Activated T-cell treated with anti-CD3 and anti-CD28 coated beads, Interleukin-2, amount 50 U/mL, for 72 hours (primary cell): ENCODE results near the gene C3orf80. TPM values are rescaled to one million over a fixed set of nuclear protein-coding genes. Genes with fewer than 3 reads are reported as not detected.
"Not testable (repeated sequence)": the region's sequence is repeated elsewhere in the genome, so short reads cannot be mapped to it uniquely, and the experiment has no call there.

Experiments
- ATAC-seq, 2 donors: fragments of 150-1000 bp; cut with Tn5 transposase; replicated peaks in 1 of 2; 2 replicates each; pipeline ENCODE4 v1.10.0; 2021; ENCODE audit warnings: moderate library complexity in 2 of 2, mild to moderate bottlenecking in 1 of 2
- DNase-seq, 2 donors: peaks; one replicate each; pipeline ENCODE4 v3.0.0; 2021 to 2022; ENCODE audit warnings: mixed read lengths in 1 of 2
- H3K27ac Mint-ChIP-seq: one replicate; pipeline ENCODE4 v1.8.0; 2022; ENCODE audit warnings: mild to moderate bottlenecking, moderate library complexity, mixed read lengths
- H3K27me3 Mint-ChIP-seq: one replicate; pipeline ENCODE4 v1.8.0; 2022; ENCODE audit warnings: low read depth, mixed read lengths
- H3K36me3 Mint-ChIP-seq, 2 donors: one replicate each; pipeline ENCODE4 v1.8.0; 2022; ENCODE audit warnings: mixed read lengths in 2 of 2, mild to moderate bottlenecking in 1 of 2; ENCODE audit not compliant: insufficient read depth in 2 of 2
- H3K4me1 Mint-ChIP-seq: one replicate; pipeline ENCODE4 v1.8.0; 2022; ENCODE audit warnings: low read depth, mixed read lengths
- H3K4me3 Mint-ChIP-seq, 2 donors: one replicate each; pipeline ENCODE4 v1.8.0; 2022; ENCODE audit warnings: mild to moderate bottlenecking in 2 of 2, mixed read lengths in 2 of 2, moderate library complexity in 2 of 2
- H3K9me3 Mint-ChIP-seq, 2 donors: one replicate each; pipeline ENCODE4 v1.8.0; 2022; ENCODE audit warnings: mixed read lengths in 2 of 2
- total RNA-seq, 2 donors: library from RNA; stranded (reverse); gene quantifications; one replicate each; pipeline ENCODE4 v1.2.3, GENCODE V29; 2022

C3orf80 gene
- under 1 TPM; 0.09 to 0.10 TPM for total RNA-seq

GRCh38 chr3:160225176-160226025 lies at the start of gene C3orf80:
C3orf80 (plus strand) TSS chr3:160225422; CDS start chr3:160225636, 214 bp downstream.
- ATAC-seq (peak; percentile 92 to 94), DNase-seq (peak; percentile 69 to 72)
- peaks cover 14% of the 10 kb centered on the region for H3K4me1 Mint-ChIP-seq
- no peaks in the 10 kb centered on the region for H3K9me3 Mint-ChIP-seq
- H3K4me3 Mint-ChIP-seq: peak within 1 kb of the TSS; percentile 80 to 93
- peaks cover 0 to 2% of the 10 kb centered on the region in 2 donors for H3K36me3 Mint-ChIP-seq
- peaks cover 55% of the 10 kb centered on the region for H3K27me3 Mint-ChIP-seq
- no peak within 1 kb of the TSS for H3K27ac Mint-ChIP-seq

DNA sequence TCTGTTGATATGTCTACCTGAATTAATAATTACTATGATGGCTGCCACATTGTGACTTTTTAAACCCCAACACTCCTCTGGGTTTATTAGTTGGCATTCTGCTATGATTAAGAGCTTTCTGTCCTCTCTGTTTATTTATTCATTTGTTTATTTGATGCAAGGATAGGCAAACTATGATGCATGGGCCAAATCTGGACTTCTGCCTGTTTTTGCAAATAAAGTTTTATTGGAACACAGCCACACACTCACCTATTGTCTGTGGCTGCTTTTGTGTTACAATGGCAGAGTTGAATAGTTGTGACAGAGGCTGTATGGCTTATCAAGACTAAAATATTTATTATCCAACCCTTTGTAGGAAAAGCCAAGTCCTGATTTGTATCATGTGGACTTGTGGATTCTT lies 48.3 kb upstream of the C3orf80 start:
- H3K27ac Mint-ChIP-seq: no peak overlapping the region
- peaks cover 17% of the 10 kb centered on the region for H3K27me3 Mint-ChIP-seq
- H3K4me3 Mint-ChIP-seq: no peak overlapping the region
- ATAC-seq: no peak
- H3K9me3 Mint-ChIP-seq: no peaks in the 10 kb centered on the region
- peaks cover 0 to 2% of the 10 kb centered on the region in 2 donors for H3K36me3 Mint-ChIP-seq
- no peak for DNase-seq
- H3K4me1 Mint-ChIP-seq: peaks cover 6% of the 10 kb centered on the region

DNA sequence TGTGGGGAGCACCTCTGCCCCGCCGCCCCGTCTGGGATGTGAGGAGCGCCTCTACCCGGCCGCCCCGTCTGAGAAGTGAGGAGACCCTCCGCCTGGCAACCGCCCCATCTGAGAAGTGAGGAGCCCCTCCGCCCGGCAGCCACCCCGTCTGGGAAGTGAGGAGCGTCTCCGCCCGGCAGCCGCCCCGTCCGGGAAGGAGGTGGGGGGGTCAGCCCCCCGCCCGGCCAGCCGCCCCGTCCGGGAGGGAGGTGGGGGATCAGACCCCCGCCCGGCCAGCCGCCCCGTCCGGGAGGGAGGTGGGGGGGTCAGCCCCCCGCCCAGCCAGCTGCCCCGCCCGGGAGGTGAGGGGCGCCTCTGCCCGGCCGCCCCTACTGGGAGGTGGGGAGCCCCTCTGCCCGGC lies 46.6 kb upstream of the C3orf80 start:
- not testable (repeated sequence) for H3K36me3 Mint-ChIP-seq, H3K9me3 Mint-ChIP-seq, ATAC-seq, DNase-seq, H3K4me3 Mint-ChIP-seq, H3K27ac Mint-ChIP-seq, H3K4me1 Mint-ChIP-seq
- peaks cover 17% of the 10 kb centered on the region for H3K27me3 Mint-ChIP-seq

DNA sequence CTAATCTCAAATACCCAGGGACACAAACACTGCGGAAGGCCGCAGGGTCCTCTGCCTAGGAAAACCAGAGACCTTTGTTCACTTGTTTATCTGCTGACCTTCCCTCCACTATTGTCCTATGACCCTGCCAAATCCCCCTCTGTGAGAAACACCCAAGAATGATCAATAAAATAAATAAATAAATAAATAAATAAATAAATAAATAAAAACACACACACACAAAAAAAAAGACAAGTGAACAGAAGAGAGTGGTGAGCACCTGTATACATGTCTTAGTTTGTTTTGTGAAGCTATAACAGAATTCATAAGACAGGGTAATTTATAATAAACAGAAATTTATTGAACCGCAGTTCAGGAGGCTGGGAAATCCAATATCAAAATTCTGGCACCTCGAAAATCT lies 45.8 kb upstream of the C3orf80 start:
- not testable (repeated sequence) for ATAC-seq, H3K4me1 Mint-ChIP-seq, H3K4me3 Mint-ChIP-seq, DNase-seq, H3K27ac Mint-ChIP-seq, H3K36me3 Mint-ChIP-seq, H3K9me3 Mint-ChIP-seq
- H3K27me3 Mint-ChIP-seq: peaks cover 17% of the 10 kb centered on the region

DNA sequence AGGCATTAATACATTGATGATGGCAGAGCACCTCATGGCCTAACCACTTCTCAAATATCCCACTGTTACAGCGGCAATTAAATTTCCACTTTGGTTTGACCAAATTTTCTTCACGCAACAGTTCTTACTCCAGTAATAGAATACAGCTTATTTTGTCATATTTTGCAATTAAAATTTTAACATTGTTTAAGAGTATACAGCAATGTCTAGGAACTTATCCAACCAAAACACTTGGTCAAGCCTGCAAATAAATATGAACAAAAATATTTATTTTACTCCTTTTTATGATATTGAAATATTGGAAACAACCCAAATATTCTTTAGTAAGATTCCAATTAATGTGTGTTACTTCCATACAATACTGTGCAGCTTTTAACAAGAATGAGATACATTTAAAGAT lies 45.3 kb upstream of the C3orf80 start:
- Mint-ChIP-seq H3K27me3 (peaks cover 17% of the 10 kb centered on the region), H3K9me3 (no peaks in the 10 kb centered on the region), H3K36me3 (peaks cover 0 to 2% of the 10 kb centered on the region in 2 donors), H3K27ac (no peak overlapping the region), H3K4me3 (no peak overlapping the region), H3K4me1 (peaks cover 10% of the 10 kb centered on the region)
- DNase-seq: no peak
- no peak for ATAC-seq

- no peak for DNase-seq
- no peak for ATAC-seq
- Mint-ChIP-seq H3K27ac (no peak overlapping the region), H3K9me3 (no peaks in the 10 kb centered on the region), H3K27me3 (peaks cover 17% of the 10 kb centered on the region), H3K4me1 (peaks cover 10% of the 10 kb centered on the region), H3K36me3 (peaks cover 0 to 2% of the 10 kb centered on the region in 2 donors), H3K4me3 (no peak overlapping the region)
Measured at GRCh38 chr3:160180581-160181216, 44.5 kb upstream of the C3orf80 start.

DNA sequence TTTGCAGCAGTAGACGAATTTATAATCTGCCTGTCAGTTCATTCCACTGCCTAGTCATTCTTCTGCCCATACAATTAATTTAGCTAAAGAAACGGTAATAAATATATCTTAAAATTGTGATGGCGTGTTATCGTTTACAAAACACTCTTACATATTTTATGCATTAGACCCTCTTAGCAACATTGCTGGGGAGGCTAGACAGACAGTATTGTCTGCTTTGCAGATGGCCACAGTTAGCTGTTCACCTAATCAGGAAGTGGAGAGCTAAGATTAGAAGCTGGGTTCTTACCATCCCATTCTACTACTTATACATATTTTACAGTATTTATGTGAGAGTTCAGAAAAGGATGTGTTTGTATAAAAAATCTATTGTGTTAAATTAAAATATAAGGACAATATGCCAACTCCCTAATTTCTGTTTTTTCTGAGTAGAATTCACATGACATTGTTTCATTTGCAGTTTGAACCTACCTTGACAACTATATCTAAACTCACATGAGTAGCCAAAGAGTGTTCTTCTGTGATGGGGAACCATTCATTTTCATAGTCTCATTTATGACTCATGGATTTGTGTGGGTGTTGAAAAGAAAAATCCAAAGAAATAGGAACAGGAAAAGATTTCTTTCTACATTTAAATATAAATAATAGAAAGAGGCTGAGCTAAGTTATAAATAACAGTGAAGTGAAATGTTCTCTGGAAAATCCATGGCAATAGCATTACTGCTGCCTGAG lies 41.7 kb upstream of the C3orf80 start:
- Mint-ChIP-seq H3K27me3 (peaks cover 17% of the 10 kb centered on the region), H3K27ac (no peak overlapping the region), H3K4me3 (no peak overlapping the region), H3K4me1 (peaks cover 10% of the 10 kb centered on the region), H3K36me3 (no peaks in the 10 kb centered on the region), H3K9me3 (peaks cover 0 to 2% of the 10 kb centered on the region in 2 donors)
- ATAC-seq: peak in 1 of 2 donors; percentile 42
- DNase-seq: no peak

DNA sequence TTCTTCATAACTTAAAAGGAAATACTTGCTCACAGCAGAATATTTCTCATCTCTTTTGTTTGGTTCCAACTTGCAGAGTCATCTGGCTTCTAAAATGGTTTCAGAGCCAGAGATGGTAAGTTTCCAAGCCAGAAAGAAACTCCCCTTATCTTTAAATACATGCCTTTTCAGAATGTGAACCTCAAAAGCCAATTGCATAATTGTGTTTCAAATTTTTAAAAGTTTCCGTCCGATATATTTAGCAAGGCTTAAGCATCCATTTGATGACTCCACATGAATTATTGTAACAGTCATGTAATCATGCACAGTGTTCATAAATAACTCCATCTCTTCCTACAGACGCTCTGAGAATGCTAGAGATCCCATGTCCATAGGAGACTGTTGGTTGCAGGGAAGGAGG lies 40.6 kb upstream of the C3orf80 start:
- peaks cover 16% of the 10 kb centered on the region for H3K27me3 Mint-ChIP-seq
- ATAC-seq (no peak), DNase-seq (no peak)
- no peaks in the 10 kb centered on the region for H3K36me3 Mint-ChIP-seq
- peaks cover 10% of the 10 kb centered on the region for H3K4me1 Mint-ChIP-seq
- H3K4me3 Mint-ChIP-seq: no peak overlapping the region
- H3K9me3 Mint-ChIP-seq: peaks cover 0 to 2% of the 10 kb centered on the region in 2 donors
- no peak overlapping the region for H3K27ac Mint-ChIP-seq

- no peak overlapping the region for H3K4me3 Mint-ChIP-seq
- no peak for ATAC-seq
- DNase-seq: no peak
- peaks cover 0 to 2% of the 10 kb centered on the region in 2 donors for H3K9me3 Mint-ChIP-seq
- H3K4me1 Mint-ChIP-seq: peaks cover 10% of the 10 kb centered on the region
- no peak overlapping the region for H3K27ac Mint-ChIP-seq
- H3K27me3 Mint-ChIP-seq: peaks cover 5% of the 10 kb centered on the region
- no peaks in the 10 kb centered on the region for H3K36me3 Mint-ChIP-seq
Measured at GRCh38 chr3:160185751-160186150, 39.5 kb upstream of the C3orf80 start.

DNA sequence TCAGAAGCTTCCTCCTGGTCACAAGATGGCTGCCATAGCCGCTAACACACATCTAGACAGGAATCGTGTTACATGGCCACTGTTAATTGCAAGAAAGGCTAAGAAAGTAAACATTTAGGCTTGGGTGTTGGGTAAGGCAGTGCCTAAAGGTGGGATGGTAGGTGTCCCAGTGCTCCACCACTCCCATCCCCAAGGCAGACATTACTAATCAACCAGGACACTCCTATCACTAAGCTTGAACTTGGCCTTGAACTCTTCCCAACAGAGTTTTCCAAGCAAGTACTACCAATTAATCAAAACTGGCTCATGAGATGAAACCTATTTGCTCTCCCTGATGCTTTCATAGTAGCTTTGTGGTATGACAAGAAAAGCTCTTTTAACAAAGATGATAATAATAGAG lies 37.9 kb upstream of the C3orf80 start:
- Mint-ChIP-seq H3K27me3 (no peaks in the 10 kb centered on the region), H3K36me3 (no peaks in the 10 kb centered on the region), H3K9me3 (peaks cover 0 to 2% of the 10 kb centered on the region in 2 donors), H3K4me1 (peaks cover 10% of the 10 kb centered on the region), H3K4me3 (no peak overlapping the region), H3K27ac (no peak overlapping the region)
- ATAC-seq (no peak), DNase-seq (no peak)

DNA sequence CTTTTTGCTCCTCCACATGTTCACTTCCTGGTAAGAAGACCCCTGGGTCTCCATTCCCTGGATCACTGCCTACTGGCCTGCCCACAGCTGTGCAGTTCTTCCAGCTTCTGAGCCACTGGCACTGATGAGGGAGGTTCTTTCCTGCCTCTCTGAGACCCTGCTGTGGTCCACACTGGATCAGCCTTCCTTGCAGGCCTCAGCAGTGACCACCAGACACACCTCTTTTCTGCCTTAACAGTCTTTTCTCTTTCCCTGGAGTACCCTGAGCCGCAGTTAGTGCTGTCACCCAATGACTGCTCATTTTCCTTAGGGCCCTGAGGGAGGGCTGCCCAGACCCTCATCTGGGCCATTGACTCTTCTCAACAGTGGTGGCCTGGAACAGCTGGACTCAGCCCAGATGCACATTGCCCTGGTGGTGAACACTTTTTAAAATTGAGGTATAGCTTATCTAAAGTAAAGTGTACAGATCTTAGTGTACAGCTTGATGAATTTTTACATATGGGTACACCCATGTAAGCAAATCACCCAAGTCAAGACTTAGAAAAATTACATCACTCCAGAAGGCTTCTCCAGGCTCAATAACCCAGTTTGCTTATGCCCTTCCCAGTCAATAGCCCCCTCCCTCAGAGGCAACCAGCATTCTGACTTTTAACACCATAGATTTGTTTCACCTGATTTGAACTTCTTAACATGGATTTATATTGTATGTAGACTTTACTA lies 32.8 kb upstream of the C3orf80 start:
- Mint-ChIP-seq H3K4me1 (no peaks in the 10 kb centered on the region), H3K36me3 (no peaks in the 10 kb centered on the region), H3K27ac (no peak overlapping the region), H3K4me3 (no peak overlapping the region), H3K27me3 (no peaks in the 10 kb centered on the region), H3K9me3 (peaks cover 2% of the 10 kb centered on the region in 2 donors)
- DNase-seq (no peak), ATAC-seq (no peak)

DNA sequence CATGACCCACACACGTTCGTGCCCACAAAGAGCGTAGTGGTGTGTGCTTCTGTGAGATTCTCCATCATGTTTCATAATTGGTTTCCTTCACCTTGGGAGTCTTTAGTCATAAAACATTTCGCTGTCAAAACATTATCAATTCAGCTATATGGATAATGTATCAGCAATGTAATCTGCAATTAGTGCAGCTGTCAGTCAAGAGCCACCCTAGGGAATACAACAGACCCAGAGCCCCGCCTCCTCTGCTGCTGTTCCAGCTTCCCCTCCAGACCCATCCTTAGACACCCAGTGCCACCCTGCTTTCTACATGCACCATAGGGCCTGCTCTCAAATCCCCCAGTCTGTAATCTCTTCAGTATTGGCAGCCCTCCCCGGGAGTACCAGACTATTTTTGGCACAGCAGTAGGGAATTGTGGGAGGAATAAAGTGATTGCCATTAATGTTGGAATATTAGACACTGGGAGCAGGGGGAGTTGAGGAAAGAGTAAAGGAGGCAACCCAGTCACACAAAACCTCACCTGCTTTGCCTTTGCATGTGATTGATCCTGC lies 31.5 kb upstream of the C3orf80 start:
- H3K27ac Mint-ChIP-seq: no peak overlapping the region
- no peak for DNase-seq
- peaks cover 2% of the 10 kb centered on the region in 2 donors for H3K9me3 Mint-ChIP-seq
- H3K27me3 Mint-ChIP-seq: no peaks in the 10 kb centered on the region
- H3K4me3 Mint-ChIP-seq: no peak overlapping the region
- no peaks in the 10 kb centered on the region for H3K4me1 Mint-ChIP-seq
- no peaks in the 10 kb centered on the region for H3K36me3 Mint-ChIP-seq
- no peak for ATAC-seq
